ENCODE results near the gene DNAH3.
A peak's percentile ranks its signal among the peaks of the same experiment; 100 is the strongest.
"Not testable (repeated sequence)": the region's sequence is repeated elsewhere in the genome, so short reads cannot be mapped to it uniquely, and the experiment has no call there.

Gene DNAH3

GRCh38 chr16:21023509-21024202 is 127.0 kb downstream of the DNAH3 start:
- no peaks in the 10 kb centered on the region for H3K27me3 ChIP-seq (ENCODE audit: control insufficient read depth, insufficient read depth, low read length)
- no peaks in the 10 kb centered on the region for H3K9me3 ChIP-seq (ENCODE audit: control insufficient read depth, insufficient read depth, low read length)
- H3K36me3 ChIP-seq (ENCODE audit: control insufficient read depth, insufficient read depth, low read length), result no peaks in the 10 kb centered on the region
- WGBS (ENCODE audit: insufficient coverage, insufficient read length), result no CpG with 5 or more reads among the region's 9 CpGs
- H3K27ac ChIP-seq (ENCODE audit: low read length), result no peak overlapping the region
- DNase-seq (ENCODE audit: low read depth, low spot score), result no peak
- no peaks in the 10 kb centered on the region for H3K4me1 ChIP-seq (ENCODE audit: control insufficient read depth, insufficient read depth, low read length)
- H3K4me3 ChIP-seq (ENCODE audit: low read length), result no peak overlapping the region

DNA sequence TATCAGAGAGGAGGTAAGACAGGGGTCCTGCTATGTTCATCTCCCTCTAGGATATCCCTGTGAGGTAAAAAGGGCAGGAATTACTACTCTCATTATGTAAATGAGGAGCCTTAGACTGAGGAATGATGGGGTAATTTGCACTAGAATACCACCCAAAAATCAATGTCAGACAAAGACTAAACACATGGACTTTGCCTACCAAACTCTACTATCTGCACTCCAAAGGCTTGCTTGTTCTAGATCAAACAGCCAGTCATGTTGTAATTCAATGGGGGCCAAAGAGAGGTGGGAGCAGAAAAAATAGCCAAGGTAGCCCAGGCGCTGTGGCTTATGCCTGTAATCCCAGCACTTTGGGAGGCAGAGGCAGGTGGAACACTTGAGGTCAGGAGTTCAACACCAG is 129.3 kb downstream of the DNAH3 start:
- no peak for DNase-seq (ENCODE audit: low read depth, low spot score)
- no peak overlapping the region for H3K4me3 ChIP-seq (ENCODE audit: low read length)
- no peak overlapping the region for H3K27ac ChIP-seq (ENCODE audit: low read length)
- H3K36me3 ChIP-seq (ENCODE audit: control insufficient read depth, insufficient read depth, low read length), result no peaks in the 10 kb centered on the region
- H3K9me3 ChIP-seq (ENCODE audit: control insufficient read depth, insufficient read depth, low read length), result no peaks in the 10 kb centered on the region
- no peaks in the 10 kb centered on the region for H3K4me1 ChIP-seq (ENCODE audit: control insufficient read depth, insufficient read depth, low read length)
- H3K27me3 ChIP-seq (ENCODE audit: control insufficient read depth, insufficient read depth, low read length), result no peaks in the 10 kb centered on the region
- no CpG with 5 or more reads among the region's 1 CpG for WGBS (ENCODE audit: insufficient coverage, insufficient read length)

DNA sequence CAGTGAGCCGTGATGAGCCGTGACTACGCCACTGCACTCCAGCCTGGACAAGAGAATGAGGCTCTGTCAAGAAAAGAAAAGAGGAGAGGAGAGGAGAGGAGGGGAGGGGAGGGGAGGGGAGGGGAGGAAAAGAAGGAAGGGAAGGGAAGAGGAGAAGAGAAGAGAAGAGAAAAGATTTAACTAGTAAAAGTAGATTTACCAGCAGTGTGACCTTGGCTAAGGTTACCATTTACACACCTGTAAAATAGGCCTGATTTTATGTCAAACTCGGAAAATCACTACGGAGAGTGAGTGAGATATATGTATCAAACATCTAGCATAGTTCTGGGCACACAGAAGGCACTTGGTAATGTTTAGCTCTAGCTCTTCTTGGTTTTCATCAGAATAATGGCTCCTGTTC is 140.8 kb downstream of the DNAH3 start:
- no peak overlapping the region for H3K4me3 ChIP-seq (ENCODE audit: low read length)
- H3K27me3 ChIP-seq (ENCODE audit: control insufficient read depth, insufficient read depth, low read length), result no peaks in the 10 kb centered on the region
- no peaks in the 10 kb centered on the region for H3K36me3 ChIP-seq (ENCODE audit: control insufficient read depth, insufficient read depth, low read length)
- H3K27ac ChIP-seq (ENCODE audit: low read length), result no peak overlapping the region
- DNase-seq (ENCODE audit: low read depth, low spot score), result no peak
- no CpG with 5 or more reads among the region's 5 CpGs for WGBS (ENCODE audit: insufficient coverage, insufficient read length)
- H3K4me1 ChIP-seq (ENCODE audit: control insufficient read depth, insufficient read depth, low read length), result no peaks in the 10 kb centered on the region
- H3K9me3 ChIP-seq (ENCODE audit: control insufficient read depth, insufficient read depth, low read length), result no peaks in the 10 kb centered on the region

GRCh38 chr16:21005008-21005407 is 145.6 kb downstream of the DNAH3 start:
- Histone ChIP-seq H3K27ac (ENCODE audit: low read length) (no peak overlapping the region), H3K9me3 (ENCODE audit: control insufficient read depth, insufficient read depth, low read length) (no peaks in the 10 kb centered on the region), H3K36me3 (ENCODE audit: control insufficient read depth, insufficient read depth, low read length) (no peaks in the 10 kb centered on the region), H3K4me1 (ENCODE audit: control insufficient read depth, insufficient read depth, low read length) (no peaks in the 10 kb centered on the region), H3K4me3 (ENCODE audit: low read length) (no peak overlapping the region), H3K27me3 (ENCODE audit: control insufficient read depth, insufficient read depth, low read length) (no peaks in the 10 kb centered on the region)
- no peak for DNase-seq (ENCODE audit: low read depth, low spot score)
- WGBS (ENCODE audit: insufficient coverage, insufficient read length), result no CpG with 5 or more reads among the region's 1 CpG

DNA sequence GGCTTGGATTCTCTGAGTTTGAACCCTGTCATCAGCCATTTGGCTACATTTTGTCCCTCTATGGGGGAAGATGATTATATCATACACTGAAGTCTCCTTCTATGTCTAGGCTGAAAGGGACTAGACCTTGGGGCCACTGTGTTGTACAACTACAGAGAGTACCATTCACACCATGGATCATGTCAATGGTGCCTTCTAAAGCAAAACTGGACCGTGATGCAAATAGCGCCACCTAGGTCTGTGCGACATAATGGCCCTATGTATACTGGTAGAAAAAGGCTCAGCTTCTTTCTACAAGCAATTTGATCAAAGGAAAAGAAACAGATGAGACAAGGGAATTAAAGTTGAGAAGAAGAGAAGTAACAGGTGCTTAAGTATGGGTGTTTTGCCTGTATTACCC is 149.4 kb downstream of the DNAH3 start:
- H3K9me3 ChIP-seq (ENCODE audit: control insufficient read depth, insufficient read depth, low read length), result no peaks in the 10 kb centered on the region
- no peak overlapping the region for H3K27ac ChIP-seq (ENCODE audit: low read length)
- peak; percentile 20 for DNase-seq (ENCODE audit: low read depth, low spot score)
- no peaks in the 10 kb centered on the region for H3K27me3 ChIP-seq (ENCODE audit: control insufficient read depth, insufficient read depth, low read length)
- no peaks in the 10 kb centered on the region for H3K36me3 ChIP-seq (ENCODE audit: control insufficient read depth, insufficient read depth, low read length)
- WGBS (ENCODE audit: insufficient coverage, insufficient read length), result no CpG with 5 or more reads among the region's 3 CpGs
- no peaks in the 10 kb centered on the region; the same call in 1 of the 2 replicates for H3K4me1 ChIP-seq (ENCODE audit: control insufficient read depth, insufficient read depth, low read length)
- H3K4me3 ChIP-seq (ENCODE audit: low read length), result no peak overlapping the region

DNA sequence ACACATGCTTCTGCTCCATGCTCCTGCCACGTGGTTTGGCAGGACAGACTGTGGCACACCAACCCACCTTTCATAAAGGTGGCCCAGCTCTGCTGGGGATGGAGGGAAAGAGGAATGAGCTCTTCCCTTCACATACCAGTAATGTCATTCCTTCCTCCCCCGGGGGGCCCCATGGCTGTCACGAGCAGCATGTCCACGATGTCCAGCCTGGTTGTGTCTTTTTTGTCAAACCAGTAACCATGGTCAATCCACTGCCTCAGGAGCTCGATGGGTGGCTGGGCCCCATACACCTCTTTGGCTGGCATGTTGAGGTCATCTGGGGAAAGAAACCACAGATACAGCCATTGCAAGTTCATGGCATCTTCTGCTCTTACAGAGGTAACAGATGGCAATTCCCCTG is 153.5 kb downstream of the DNAH3 start:
- Histone ChIP-seq H3K27ac (ENCODE audit: low read length) (no peak overlapping the region), H3K36me3 (ENCODE audit: control insufficient read depth, insufficient read depth, low read length) (no peaks in the 10 kb centered on the region), H3K4me3 (ENCODE audit: low read length) (no peak overlapping the region), H3K4me1 (ENCODE audit: control insufficient read depth, insufficient read depth, low read length) (no peaks in the 10 kb centered on the region; the same call in 1 of the 2 replicates), H3K9me3 (ENCODE audit: control insufficient read depth, insufficient read depth, low read length) (no peaks in the 10 kb centered on the region), H3K27me3 (ENCODE audit: control insufficient read depth, insufficient read depth, low read length) (no peaks in the 10 kb centered on the region)
- DNase-seq (ENCODE audit: low read depth, low spot score), result no peak
- WGBS (ENCODE audit: insufficient coverage, insufficient read length), result no CpG with 5 or more reads among the region's 5 CpGs

GRCh38 chr16:20995711-20996110 is 154.9 kb downstream of the DNAH3 start:
- no CpG with 5 or more reads among the region's 4 CpGs for WGBS (ENCODE audit: insufficient coverage, insufficient read length)
- Histone ChIP-seq H3K27ac (ENCODE audit: low read length) (no peak overlapping the region), H3K27me3 (ENCODE audit: control insufficient read depth, insufficient read depth, low read length) (no peaks in the 10 kb centered on the region), H3K36me3 (ENCODE audit: control insufficient read depth, insufficient read depth, low read length) (no peaks in the 10 kb centered on the region), H3K9me3 (ENCODE audit: control insufficient read depth, insufficient read depth, low read length) (no peaks in the 10 kb centered on the region), H3K4me1 (ENCODE audit: control insufficient read depth, insufficient read depth, low read length) (no peaks in the 10 kb centered on the region; the same call in 1 of the 2 replicates), H3K4me3 (ENCODE audit: low read length) (no peak overlapping the region)
- no peak for DNase-seq (ENCODE audit: low read depth, low spot score)

- H3K36me3 ChIP-seq (ENCODE audit: control insufficient read depth, insufficient read depth, low read length), result not testable (repeated sequence)
- no CpG with 5 or more reads among the region's 38 CpGs for WGBS (ENCODE audit: insufficient coverage, insufficient read length)
These were observed 161.1 kb downstream of the DNAH3 start for GRCh38 chr16:20989496-20990070.

GRCh38 chr16:20987049-20987448 is 163.6 kb downstream of the DNAH3 start:
- H3K4me1 ChIP-seq (ENCODE audit: control insufficient read depth, insufficient read depth, low read length), result no peaks in the 10 kb centered on the region
- H3K9me3 ChIP-seq (ENCODE audit: control insufficient read depth, insufficient read depth, low read length), result no peaks in the 10 kb centered on the region
- H3K27me3 ChIP-seq (ENCODE audit: control insufficient read depth, insufficient read depth, low read length), result no peaks in the 10 kb centered on the region
- no peak for DNase-seq (ENCODE audit: low read depth, low spot score)
- H3K4me3 ChIP-seq (ENCODE audit: low read length), result no peak overlapping the region
- WGBS (ENCODE audit: insufficient coverage, insufficient read length), result no CpG with 5 or more reads among the region's 5 CpGs
- no peak overlapping the region for H3K27ac ChIP-seq (ENCODE audit: low read length)
- H3K36me3 ChIP-seq (ENCODE audit: control insufficient read depth, insufficient read depth, low read length), result no peaks in the 10 kb centered on the region

More at GRCh38 chr16:20989496-20990070, 161.1 kb downstream of the DNAH3 start:
- H3K4me3 ChIP-seq (ENCODE audit: low read length); H3K9me3 ChIP-seq (ENCODE audit: control insufficient read depth, insufficient read depth, low read length); H3K27me3 ChIP-seq (ENCODE audit: control insufficient read depth, insufficient read depth, low read length); H3K27ac ChIP-seq (ENCODE audit: low read length); H3K4me1 ChIP-seq (ENCODE audit: control insufficient read depth, insufficient read depth, low read length); DNase-seq (ENCODE audit: low read depth, low spot score): not testable (repeated sequence)

GRCh38 chr16:20984019-20984418 is 166.6 kb downstream of the DNAH3 start:
- H3K27ac ChIP-seq (ENCODE audit: low read length), result no peak overlapping the region
- H3K36me3 ChIP-seq (ENCODE audit: control insufficient read depth, insufficient read depth, low read length), result no peaks in the 10 kb centered on the region
- H3K27me3 ChIP-seq (ENCODE audit: control insufficient read depth, insufficient read depth, low read length), result no peaks in the 10 kb centered on the region
- DNase-seq (ENCODE audit: low read depth, low spot score), result no peak
- WGBS (ENCODE audit: insufficient coverage, insufficient read length), result no CpG with 5 or more reads among the region's 6 CpGs
- H3K4me1 ChIP-seq (ENCODE audit: control insufficient read depth, insufficient read depth, low read length), result no peaks in the 10 kb centered on the region
- H3K4me3 ChIP-seq (ENCODE audit: low read length), result no peak overlapping the region
- H3K9me3 ChIP-seq (ENCODE audit: control insufficient read depth, insufficient read depth, low read length), result no peaks in the 10 kb centered on the region

GRCh38 chr16:20976576-20976975 is 174.1 kb downstream of the DNAH3 start:
- Histone ChIP-seq H3K27me3 (ENCODE audit: control insufficient read depth, insufficient read depth, low read length) (no peaks in the 10 kb centered on the region), H3K4me1 (ENCODE audit: control insufficient read depth, insufficient read depth, low read length) (no peaks in the 10 kb centered on the region), H3K36me3 (ENCODE audit: control insufficient read depth, insufficient read depth, low read length) (no peaks in the 10 kb centered on the region), H3K9me3 (ENCODE audit: control insufficient read depth, insufficient read depth, low read length) (no peaks in the 10 kb centered on the region), H3K4me3 (ENCODE audit: low read length) (no peak overlapping the region), H3K27ac (ENCODE audit: low read length) (no peak overlapping the region)
- no peak for DNase-seq (ENCODE audit: low read depth, low spot score)
- WGBS (ENCODE audit: insufficient coverage, insufficient read length), result no CpG with 5 or more reads among the region's 4 CpGs
